PC-9 (cell line): ENCODE measurements around the gene ADAM8. TPM values are rescaled to one million over a fixed set of nuclear protein-coding genes. Genes with fewer than 3 reads are reported as not detected.
"Not testable (repeated sequence)": the region's sequence is repeated elsewhere in the genome, so short reads cannot be mapped to it uniquely, and the experiment has no call there.

Source experiments
- BruUV-seq: library from RNA; stranded (reverse); fragments of 400-500 nt; replicated peaks from 2 replicates; lab custom pipeline; 2021; lab: Mats Ljungman, UMichigan
- CTCF ChIA-PET: fragments of 300-600 bp; sonication (Branson Sonifier 250); formaldehyde crosslinking; loops from one replicate; lab custom pipeline; 2022; ENCODE audit warnings: antibody characterized with exemption; lab: Charles Lee
- POLR2A ChIA-PET: fragments of 300-600 bp; sonication (Branson Sonifier 250); formaldehyde crosslinking; loops from one replicate; lab custom pipeline; 2022; ENCODE audit warnings: antibody characterized with exemption; ENCODE audit not compliant: unreplicated experiment; lab: Charles Lee
- DNase-seq, 2 experiments: peaks; one replicate each; pipeline versions ENCODE4 v3.0.0 to v3.0.0-alpha.2; 2015 to 2022; ENCODE audit warnings: mixed read lengths in 1 of 2
- H2AFZ ChIP-seq: fragments of 200-600 bp; sonication (generic); 2 replicates; pipeline ENCODE4 v1.8.1; 2017; ENCODE audit warnings: antibody characterized with exemption
- H3F3A ChIP-seq: fragments of 200-600 bp; sonication (generic); 2 replicates; pipeline ENCODE4 v1.8.1; 2017; ENCODE audit warnings: antibody characterized with exemption, mild to moderate bottlenecking, low read depth; ENCODE audit not compliant: insufficient read depth
- H3K27ac ChIP-seq: fragments of 200-600 bp; sonication (generic); 2 replicates; pipeline ENCODE4 v1.6.1; 2016; ENCODE audit warnings: mixed run types
- H3K27me3 ChIP-seq: fragments of 200-600 bp; sonication (generic); 2 replicates; pipeline ENCODE4 v1.6.1; 2016; ENCODE audit warnings: low read depth, mixed run types; ENCODE audit not compliant: insufficient read depth
- H3K36me3 ChIP-seq: fragments of 200-600 bp; sonication (generic); 2 replicates; pipeline ENCODE4 v1.6.1; 2016; ENCODE audit warnings: low read depth, mixed run types
- H3K4me1 ChIP-seq: fragments of 200-600 bp; sonication (generic); replicated peaks from 2 replicates; pipeline ENCODE4 v1.6.1; 2016; ENCODE audit warnings: mixed run types; ENCODE audit not compliant: insufficient read depth
- H3K4me2 ChIP-seq: fragments of 200-600 bp; sonication (generic); 2 replicates; pipeline ENCODE4 v1.6.1; 2017; ENCODE audit warnings: mixed run types
- H3K4me3 ChIP-seq: fragments of 200-600 bp; sonication (generic); 2 replicates; pipeline ENCODE4 v1.6.1; 2016; ENCODE audit warnings: mixed run types
- H3K79me2 ChIP-seq: fragments of 200-600 bp; sonication (generic); 2 replicates; pipeline ENCODE4 v1.6.1; 2017; ENCODE audit warnings: low read depth, mixed run types
- H3K9me2 ChIP-seq: fragments of 200-600 bp; sonication (generic); 2 replicates; pipeline ENCODE4 v1.8.1; 2017; ENCODE audit warnings: mild to moderate bottlenecking; ENCODE audit not compliant: insufficient read depth
- H3K9me3 ChIP-seq: fragments of 200-600 bp; sonication (generic); 2 replicates; pipeline ENCODE4 v1.8.1; 2016; ENCODE audit warnings: low read depth; ENCODE audit not compliant: insufficient read depth
- H4K20me1 ChIP-seq: fragments of 200-600 bp; sonication (generic); 2 replicates; pipeline ENCODE4 v1.8.1; 2017; ENCODE audit not compliant: insufficient read depth
- EZH2 ChIP-seq: fragments of 200-600 bp; sonication (generic); IDR thresholded peaks from 2 replicates; pipeline ENCODE4 v1.8.0; 2017; ENCODE audit warnings: antibody characterized with exemption, low read depth
- intact Hi-C: fragments of 100-400 bp; cut with micrococcal nuclease; formaldehyde crosslinking; loops from one replicate; pipeline ENCODE4 v1.10.0; 2022; ENCODE audit not compliant: unreplicated experiment
- total RNA-seq: library from RNA; stranded (reverse); gene quantifications from 2 replicates; pipeline ENCODE4 v1.2.3, GENCODE V29; 2021
- TF ChIP-seq, protein P1 (sequence below): fragments of 200-600 bp; sonication (generic); conservative IDR thresholded peaks from 2 replicates; pipeline ENCODE4 v1.6.1; 2017; ENCODE audit warnings: mixed run types, antibody characterized with exemption, mild to moderate bottlenecking, moderate library complexity

The ADAM8 gene
- total RNA-seq, 1 experiment from 2014 or later, result 18.3 TPM

DNA sequence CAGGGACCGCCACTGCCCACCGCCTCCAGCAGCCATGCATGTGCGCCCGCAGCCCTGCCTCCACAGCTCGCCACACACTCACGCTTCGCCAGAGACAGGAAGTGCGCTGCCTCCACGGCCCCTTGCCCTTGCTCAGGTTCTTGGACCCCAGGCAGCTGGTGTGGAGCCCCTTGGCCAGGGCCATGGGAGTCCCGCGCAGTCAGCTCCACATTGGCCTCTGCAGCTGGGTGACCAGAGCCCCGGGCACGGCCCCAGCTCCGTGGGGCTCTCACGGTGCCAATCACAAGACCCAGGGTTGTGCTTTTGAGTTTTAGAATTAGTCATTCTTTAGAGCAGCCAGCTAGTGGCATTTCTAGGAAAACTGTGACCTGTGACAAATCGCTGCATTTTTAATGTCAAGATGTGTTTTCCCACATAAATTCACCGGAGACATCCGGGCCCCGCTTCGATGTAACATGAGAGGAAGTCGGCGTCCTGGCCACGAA lies 50.9 kb downstream of the ADAM8 start:
- Histone ChIP-seq H3K9me2 (no peaks in the 10 kb centered on the region), H3K4me1 (no peaks in the 10 kb centered on the region), H2AFZ (no peak overlapping the region), H3K79me2 (no peaks in the 10 kb centered on the region), H3K4me3 (no peak overlapping the region), H4K20me1 (no peaks in the 10 kb centered on the region), H3F3A (no peaks in the 10 kb centered on the region), H3K27ac (no peak overlapping the region), H3K27me3 (peaks cover 43% of the 10 kb centered on the region), H3K9me3 (no peaks in the 10 kb centered on the region), H3K4me2 (no peak overlapping the region), H3K36me3 (no peaks in the 10 kb centered on the region)
- TF ChIP-seq EZH2, result no peak
- TF ChIP-seq, protein P1, sequence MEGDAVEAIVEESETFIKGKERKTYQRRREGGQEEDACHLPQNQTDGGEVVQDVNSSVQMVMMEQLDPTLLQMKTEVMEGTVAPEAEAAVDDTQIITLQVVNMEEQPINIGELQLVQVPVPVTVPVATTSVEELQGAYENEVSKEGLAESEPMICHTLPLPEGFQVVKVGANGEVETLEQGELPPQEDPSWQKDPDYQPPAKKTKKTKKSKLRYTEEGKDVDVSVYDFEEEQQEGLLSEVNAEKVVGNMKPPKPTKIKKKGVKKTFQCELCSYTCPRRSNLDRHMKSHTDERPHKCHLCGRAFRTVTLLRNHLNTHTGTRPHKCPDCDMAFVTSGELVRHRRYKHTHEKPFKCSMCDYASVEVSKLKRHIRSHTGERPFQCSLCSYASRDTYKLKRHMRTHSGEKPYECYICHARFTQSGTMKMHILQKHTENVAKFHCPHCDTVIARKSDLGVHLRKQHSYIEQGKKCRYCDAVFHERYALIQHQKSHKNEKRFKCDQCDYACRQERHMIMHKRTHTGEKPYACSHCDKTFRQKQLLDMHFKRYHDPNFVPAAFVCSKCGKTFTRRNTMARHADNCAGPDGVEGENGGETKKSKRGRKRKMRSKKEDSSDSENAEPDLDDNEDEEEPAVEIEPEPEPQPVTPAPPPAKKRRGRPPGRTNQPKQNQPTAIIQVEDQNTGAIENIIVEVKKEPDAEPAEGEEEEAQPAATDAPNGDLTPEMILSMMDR, result no peak
- ChIA-PET POLR2A (no interaction called here), CTCF (no interaction called here)
- intact Hi-C loops, result loop anchor here (10.0 kb wide), 1 partner anchor 59 kb away; no protein-coding TSS in a partner anchor
- BruUV-seq, result no TSS peak
- DNase-seq, result no peak

- Histone ChIP-seq H3K4me2 (no peak overlapping the region), H3K4me3 (no peak overlapping the region), H3K36me3 (no peaks in the 10 kb centered on the region), H3F3A (no peaks in the 10 kb centered on the region), H3K79me2 (no peaks in the 10 kb centered on the region), H3K9me2 (no peaks in the 10 kb centered on the region), H2AFZ (no peak overlapping the region), H3K27me3 (peaks cover 43% of the 10 kb centered on the region), H3K9me3 (no peaks in the 10 kb centered on the region), H3K4me1 (no peaks in the 10 kb centered on the region), H4K20me1 (no peaks in the 10 kb centered on the region), H3K27ac (no peak overlapping the region)
- ChIA-PET CTCF (no interaction called here), POLR2A (no interaction called here)
- intact Hi-C loops, result loop anchor here (10.0 kb wide), 1 partner anchor 60 kb away; no protein-coding TSS in a partner anchor
- BruUV-seq, result no TSS peak
- TF ChIP-seq, protein P1, result no peak
- TF ChIP-seq EZH2, result no peak
- DNase-seq, result no peak
Measured at GRCh38 chr10:133224756-133225372, 51.8 kb downstream of the ADAM8 start.

GRCh38 chr10:133224076-133224475 lies 52.6 kb downstream of the ADAM8 start:
- H3K9me2 ChIP-seq, result no peaks in the 10 kb centered on the region
- POLR2A ChIA-PET, result no interaction called here

DNA sequence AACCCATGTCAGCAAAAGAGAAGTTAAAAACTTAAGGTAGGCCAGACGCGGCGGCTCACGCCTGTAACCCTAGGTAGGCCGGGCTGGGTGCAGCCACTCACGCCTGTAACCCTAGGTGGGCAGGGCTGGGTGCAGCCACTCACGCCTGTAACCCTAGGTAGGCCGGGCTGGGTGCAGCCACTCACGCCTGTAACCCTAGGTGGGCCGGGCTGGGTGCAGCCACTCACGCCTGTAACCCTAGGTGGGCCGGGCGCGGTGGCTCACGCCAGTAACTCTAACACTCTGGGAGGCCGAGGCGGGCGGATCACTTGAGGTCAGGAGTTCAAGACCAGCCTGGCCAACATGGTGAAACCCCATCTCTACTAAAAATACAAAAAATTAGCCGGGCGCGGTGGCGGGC lies 54.9 kb downstream of the ADAM8 start:
- H3K4me3 ChIP-seq, H3K36me3 ChIP-seq, POLR2A ChIA-PET, H3K4me1 ChIP-seq, DNase-seq, H3K4me2 ChIP-seq, BruUV-seq, H3K79me2 ChIP-seq, H3F3A ChIP-seq, H3K9me3 ChIP-seq, H2AFZ ChIP-seq, CTCF ChIA-PET, H3K27ac ChIP-seq, H3K9me2 ChIP-seq, H4K20me1 ChIP-seq: not testable (repeated sequence)
- H3K27me3 ChIP-seq, result peaks cover 34% of the 10 kb centered on the region
- intact Hi-C loops, result loop anchor here (10.0 kb wide), 1 partner anchor 63 kb away; no protein-coding TSS in a partner anchor

More at GRCh38 chr10:133224076-133224475, 52.6 kb downstream of the ADAM8 start:
- Histone ChIP-seq H3K4me2 (no peak overlapping the region), H3F3A (no peaks in the 10 kb centered on the region), H3K4me1 (no peaks in the 10 kb centered on the region), H3K4me3 (no peak overlapping the region), H3K27me3 (peaks cover 43% of the 10 kb centered on the region), H3K27ac (no peak overlapping the region), H2AFZ (no peak overlapping the region), H3K79me2 (no peaks in the 10 kb centered on the region), H4K20me1 (no peaks in the 10 kb centered on the region), H3K36me3 (no peaks in the 10 kb centered on the region), H3K9me3 (no peaks in the 10 kb centered on the region)
- intact Hi-C loops, result loop anchor here (10.0 kb wide), 1 partner anchor 61 kb away; no protein-coding TSS in a partner anchor
- TF ChIP-seq EZH2, result no peak
- no peak for DNase-seq
- BruUV-seq, result no TSS peak
- CTCF ChIA-PET, result no interaction called here
